AG04449 (cell line): ENCODE measurements around the gene TNFSF10.

Experiments
- CTCF ChIA-PET: fragments of 350-600 bp; formaldehyde crosslinking; extraction: SDS; loops from one replicate; lab custom pipeline; 2021; ENCODE audit warnings: antibody characterized with exemption; lab: Yijun Ruan, JAX
- POLR2A ChIA-PET: fragments of 400-600, 350-600 bp; formaldehyde crosslinking; extraction: SDS; loops from one replicate; lab custom pipeline; 2020; ENCODE audit warnings: antibody characterized with exemption, inconsistent platforms; lab: Yijun Ruan, JAX
- DNase-seq: peaks from one replicate; pipeline ENCODE4 v3.0.0-alpha.2; 2010; ENCODE audit warnings: low read depth, low spot score
- H3K4me3 ChIP-seq: 2 replicates; pipeline ENCODE4 v1.5.1; 2011; ENCODE audit warnings: low read depth, mild to moderate bottlenecking, control low read depth, low read length
- TF ChIP-seq, protein P1 (sequence below): IDR thresholded peaks from one replicate; pipeline ENCODE4 v1.5.1; 2011; ENCODE audit warnings: mild to moderate bottlenecking, moderate library complexity, low read length, control low read depth, inconsistent platforms; ENCODE audit not compliant: insufficient read depth; ENCODE audit errors: missing control alignments

Gene TNFSF10

DNA sequence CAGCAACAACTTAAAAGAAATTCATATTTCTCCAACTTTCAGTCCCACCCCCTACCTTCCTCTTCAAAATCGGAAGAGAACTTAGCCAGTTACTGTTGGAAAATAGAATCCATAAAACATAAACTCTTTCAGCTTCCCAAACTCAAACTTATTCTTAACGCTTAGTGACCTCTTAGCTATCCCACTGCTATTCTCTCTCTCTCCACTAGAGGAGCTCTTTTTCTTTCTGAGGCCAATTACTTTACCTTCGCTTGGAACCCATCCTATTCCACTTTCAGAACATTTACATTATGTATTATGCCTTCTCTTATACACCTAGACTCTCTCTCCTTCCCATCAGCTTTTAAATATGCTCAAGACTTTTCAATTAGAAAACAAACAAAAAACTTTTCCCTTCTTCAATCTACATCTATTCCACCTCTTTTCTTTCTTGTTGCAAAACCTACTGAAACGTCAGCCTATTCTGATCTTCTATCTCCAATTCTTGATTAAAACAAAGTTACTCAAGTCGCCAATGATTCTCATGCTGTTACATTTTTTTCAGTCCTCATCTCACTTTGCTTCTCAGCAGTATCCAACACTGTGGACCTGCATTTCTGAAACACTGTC, 61.6 kb downstream of the TNFSF10 start:
- no peak overlapping the region for H3K4me3 ChIP-seq
- no peak for DNase-seq
- TF ChIP-seq, protein P1, sequence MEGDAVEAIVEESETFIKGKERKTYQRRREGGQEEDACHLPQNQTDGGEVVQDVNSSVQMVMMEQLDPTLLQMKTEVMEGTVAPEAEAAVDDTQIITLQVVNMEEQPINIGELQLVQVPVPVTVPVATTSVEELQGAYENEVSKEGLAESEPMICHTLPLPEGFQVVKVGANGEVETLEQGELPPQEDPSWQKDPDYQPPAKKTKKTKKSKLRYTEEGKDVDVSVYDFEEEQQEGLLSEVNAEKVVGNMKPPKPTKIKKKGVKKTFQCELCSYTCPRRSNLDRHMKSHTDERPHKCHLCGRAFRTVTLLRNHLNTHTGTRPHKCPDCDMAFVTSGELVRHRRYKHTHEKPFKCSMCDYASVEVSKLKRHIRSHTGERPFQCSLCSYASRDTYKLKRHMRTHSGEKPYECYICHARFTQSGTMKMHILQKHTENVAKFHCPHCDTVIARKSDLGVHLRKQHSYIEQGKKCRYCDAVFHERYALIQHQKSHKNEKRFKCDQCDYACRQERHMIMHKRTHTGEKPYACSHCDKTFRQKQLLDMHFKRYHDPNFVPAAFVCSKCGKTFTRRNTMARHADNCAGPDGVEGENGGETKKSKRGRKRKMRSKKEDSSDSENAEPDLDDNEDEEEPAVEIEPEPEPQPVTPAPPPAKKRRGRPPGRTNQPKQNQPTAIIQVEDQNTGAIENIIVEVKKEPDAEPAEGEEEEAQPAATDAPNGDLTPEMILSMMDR = peak; percentile 59
- ChIA-PET POLR2A (no interaction called here), CTCF (interaction anchor here (0.7 to 2.6 kb wide), 29 partner anchors 9 to 286 kb away, joined by 3 to 13 read pairs (median 3); no protein-coding TSS in a partner anchor)

DNA sequence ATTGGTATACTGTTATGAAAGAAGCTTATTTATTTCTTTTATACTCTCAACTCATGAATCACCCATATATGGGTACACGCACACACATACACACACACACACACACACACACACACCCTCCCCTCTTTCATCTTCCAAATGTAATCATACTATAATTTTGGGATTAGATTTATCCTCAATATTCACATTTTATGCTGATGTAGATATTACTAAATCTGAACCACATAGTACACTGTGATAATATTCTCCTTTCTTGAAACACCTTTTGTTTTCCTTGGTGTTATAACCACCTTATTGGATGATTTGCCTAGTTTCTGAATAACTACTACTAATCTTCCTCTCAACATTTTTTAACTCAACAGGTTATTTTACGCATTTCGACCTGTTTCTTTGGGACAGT, 66.8 kb downstream of the TNFSF10 start:
- no peak for DNase-seq
- ChIA-PET CTCF (no interaction called here), POLR2A (no interaction called here)
- TF ChIP-seq, protein P1 = no peak
- H3K4me3 ChIP-seq = no peak overlapping the region
